CD4-positive, alpha-beta T cell treated with Interleukin-15 for 4 hours (primary cell): ENCODE results near the gene EDC4.
A peak's percentile ranks its signal among the peaks of the same experiment; 100 is the strongest.
"Not testable (repeated sequence)": the region's sequence is repeated elsewhere in the genome, so short reads cannot be mapped to it uniquely, and the experiment has no call there.

Source experiments
- DNase-seq: peaks from one replicate; pipeline ENCODE4 v3.0.0-alpha.2; 2020; ENCODE audit warnings: low spot score

EDC4 gene

DNA sequence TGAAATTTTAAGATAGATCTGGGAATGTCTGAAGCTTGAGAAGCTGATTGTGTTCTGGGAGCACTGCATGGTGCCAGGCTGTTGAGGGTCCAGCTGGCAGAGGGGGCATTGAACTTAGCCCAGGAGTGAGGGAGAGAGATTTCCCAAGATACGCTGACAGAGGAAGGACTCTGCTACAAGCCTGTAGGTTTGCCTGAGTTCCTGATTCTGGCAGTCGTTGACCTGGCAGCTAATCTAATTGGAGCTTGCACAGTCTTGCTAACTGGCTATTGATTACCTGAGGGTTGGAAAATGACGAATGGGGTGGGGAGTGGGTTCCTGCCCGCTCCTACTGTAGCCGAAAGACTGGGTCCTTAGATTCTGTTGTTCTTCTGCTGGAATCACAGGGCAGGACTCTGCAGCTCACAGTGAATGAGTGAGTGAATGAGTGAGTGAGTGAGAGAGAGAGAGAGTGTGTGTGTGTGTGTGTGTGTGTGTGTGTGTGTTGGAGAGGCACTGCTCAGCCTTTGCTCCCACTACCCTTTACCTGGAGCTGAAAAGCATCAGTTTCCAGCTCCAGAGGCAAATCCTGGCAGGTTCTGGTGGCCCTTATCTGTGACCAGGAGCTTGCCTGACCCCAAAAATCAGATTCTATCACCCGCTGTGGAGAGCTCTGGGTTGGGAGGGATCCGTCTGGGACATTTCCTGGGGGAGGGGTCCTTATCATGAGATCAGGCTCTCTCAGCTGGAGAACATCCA, 42.1 kb downstream of the EDC4 start:
- no peak for DNase-seq

DNA sequence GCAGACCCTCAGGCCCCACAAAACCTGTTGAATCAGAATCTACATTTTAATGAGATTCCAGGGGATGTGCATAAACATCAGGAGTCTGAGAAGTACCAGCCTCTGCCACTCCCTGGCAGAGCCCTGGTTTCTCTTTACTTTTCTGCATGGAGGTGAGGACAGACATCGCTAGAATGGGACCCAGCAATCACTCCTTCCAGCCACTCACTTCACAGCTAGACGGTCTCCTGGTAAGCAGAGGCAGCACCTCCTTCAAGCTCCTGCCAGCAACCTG, 42.6 kb downstream of the EDC4 start:
- DNase-seq, result not testable (repeated sequence)

DNA sequence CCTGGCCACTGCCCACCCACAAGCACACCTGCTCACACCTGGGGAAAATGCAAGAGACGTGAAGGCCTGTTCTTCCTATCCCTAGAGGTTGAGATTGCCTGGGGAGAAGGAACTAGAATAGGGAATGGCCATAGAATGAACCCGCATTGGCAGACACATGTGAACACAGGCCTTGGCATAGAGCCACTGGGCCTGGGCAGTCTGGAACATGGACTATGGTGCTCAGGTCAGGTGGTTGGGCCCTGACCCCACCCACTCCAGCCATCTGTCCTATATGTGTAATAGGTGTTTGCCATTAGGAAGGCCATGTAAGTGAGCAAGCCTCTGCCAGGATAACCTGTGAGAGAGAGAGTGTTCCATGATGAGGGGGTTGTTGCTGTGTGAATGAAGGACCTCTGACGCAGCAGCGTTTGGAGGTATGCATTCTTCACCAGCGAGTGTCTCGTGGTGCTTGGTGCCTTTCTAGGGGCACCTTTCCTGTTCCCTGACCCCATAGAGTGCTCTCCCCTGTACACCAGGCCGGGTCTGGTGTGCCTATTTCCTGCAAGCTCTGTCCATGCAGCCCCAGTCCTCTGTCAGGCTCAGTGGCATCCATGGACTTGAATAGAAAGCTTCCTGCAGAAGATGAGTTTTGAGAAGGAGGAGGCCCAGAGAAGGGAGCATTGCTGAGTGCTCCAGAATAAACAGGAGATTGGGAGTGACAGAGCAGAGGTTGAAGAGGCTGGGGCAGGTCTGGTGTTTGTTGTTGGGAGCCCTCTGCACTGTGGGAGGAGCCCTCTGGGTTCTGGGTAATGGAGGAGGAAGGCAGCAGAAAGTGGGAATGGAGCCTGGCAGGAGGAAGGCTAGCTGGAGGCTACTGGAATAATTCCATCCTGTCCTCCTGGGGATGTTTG, 43.2 kb downstream of the EDC4 start:
- DNase-seq, result no peak

DNA sequence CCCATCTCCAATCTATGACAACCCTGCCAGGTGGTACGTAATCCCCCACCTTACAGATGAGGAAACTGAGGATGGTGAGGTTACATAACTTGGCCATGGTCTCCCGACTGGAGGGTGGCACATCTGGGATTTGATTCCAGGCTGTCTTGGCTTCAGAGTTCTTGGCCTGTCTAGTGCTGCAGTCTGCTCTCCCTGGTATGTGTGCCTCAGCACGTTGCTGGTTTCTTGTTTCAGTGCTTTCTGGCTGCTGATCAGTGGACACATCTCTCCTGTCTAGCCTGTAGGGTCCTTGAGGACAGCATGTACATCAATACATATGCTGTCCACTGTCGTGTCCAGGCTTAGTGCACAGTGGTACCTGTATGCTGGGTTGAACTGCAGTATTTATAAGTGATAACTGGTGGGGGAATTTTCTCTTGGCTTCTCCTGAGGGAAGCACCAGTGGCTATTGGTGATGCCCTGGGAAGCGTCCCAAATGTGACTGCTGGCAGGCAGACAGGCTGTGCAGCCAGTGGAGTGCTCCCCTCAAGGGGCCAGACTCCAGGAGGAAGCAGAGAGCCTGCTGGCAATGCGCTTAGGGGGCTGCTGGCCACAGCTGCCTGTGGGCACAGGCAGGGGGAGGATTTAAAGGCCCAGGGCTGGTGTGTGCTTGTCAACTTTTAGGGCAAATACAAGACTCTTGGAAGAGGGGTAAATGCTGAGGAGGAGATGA, 44.4 kb downstream of the EDC4 start:
- no peak for DNase-seq

DNA sequence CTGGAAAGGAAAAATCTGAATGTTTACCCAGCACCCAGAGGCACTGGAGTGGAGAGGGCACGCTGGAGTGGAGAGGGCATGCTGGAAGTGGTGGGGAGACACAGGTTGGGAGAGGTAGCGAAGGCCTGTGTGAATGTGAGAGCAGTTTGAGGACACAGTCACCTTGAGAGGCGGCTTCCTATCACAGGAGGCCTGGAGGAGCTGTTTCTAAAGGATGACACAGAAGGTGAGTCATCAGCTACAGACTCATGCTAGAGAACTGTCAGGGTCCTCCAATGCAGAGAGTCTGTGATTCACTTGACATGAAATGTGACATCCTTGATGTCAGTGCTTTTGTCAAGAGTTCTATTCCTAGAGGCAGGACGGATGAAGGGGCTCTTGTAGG, 45.0 kb downstream of the EDC4 start:
- peak; percentile 60 for DNase-seq

DNA sequence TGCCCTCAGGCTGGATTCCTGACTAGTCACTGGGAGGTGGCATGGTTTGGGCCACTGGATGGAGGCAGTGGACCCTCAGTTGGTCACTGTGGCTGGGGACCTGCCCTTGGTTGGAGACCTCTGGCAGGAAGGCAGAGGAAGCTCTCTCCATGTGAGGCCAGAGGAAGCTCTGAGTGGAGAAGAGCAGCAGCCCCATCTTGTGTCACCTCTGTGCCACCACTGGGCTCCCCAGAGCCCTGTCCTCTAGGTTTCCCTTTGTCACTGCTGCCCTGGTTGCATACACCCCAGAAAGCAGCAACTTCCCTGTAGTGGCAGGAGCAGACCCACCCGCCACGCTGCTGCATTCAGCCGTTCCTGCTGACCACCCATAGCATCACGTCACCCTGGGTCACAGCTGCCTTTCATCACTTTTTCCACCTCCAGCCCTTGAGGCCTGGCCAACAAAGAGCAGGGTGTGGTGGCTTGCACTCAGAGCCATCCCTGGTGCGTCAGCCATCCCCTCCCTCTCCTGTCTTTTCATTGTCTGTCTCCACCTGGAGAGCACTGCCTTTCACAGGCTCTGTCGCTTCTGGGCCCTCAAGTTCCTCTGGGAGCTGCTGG, 46.9 kb downstream of the EDC4 start:
- DNase-seq, result no peak

DNA sequence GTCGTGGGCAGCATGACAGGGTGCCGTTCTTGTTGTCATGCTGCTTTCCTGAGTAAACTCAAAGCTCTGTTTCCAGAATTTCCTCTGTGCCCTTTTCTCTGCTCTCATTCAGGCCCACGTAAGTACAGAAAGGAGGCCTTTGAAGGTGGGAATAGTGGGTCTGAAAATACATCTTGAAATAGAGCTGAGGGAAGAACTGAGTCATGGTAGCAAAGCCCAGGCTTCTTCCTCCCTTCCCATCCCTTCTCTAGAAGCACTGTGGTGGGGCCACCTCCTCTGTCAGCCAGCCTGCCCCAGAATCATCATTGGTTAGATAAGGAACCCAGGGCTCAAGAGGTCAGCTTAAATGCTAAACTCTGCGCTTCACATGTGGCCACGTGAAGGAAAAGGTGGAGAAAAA, 49.4 kb downstream of the EDC4 start:
- DNase-seq, result no peak

DNA sequence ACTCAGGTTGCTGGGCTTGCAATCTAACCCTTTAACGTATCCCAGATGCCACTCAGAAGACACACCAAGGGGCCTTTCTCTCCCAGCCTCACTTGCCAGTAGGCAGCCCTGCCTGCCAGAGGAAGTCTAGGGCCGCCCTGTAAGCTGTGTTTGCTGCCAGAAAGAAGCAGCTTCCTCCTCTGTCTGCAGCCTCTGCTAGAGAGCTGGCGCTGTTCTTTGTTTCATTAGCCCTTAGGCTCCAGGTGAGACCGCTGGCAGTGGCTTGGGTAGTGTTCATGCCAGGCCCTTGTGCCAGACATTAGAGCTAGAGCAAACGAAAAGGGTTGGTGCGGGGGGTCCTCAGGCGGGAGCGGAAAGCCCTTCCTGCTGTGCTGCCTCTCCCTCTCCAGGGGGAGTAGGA, 49.9 kb downstream of the EDC4 start:
- DNase-seq, result no peak

DNA sequence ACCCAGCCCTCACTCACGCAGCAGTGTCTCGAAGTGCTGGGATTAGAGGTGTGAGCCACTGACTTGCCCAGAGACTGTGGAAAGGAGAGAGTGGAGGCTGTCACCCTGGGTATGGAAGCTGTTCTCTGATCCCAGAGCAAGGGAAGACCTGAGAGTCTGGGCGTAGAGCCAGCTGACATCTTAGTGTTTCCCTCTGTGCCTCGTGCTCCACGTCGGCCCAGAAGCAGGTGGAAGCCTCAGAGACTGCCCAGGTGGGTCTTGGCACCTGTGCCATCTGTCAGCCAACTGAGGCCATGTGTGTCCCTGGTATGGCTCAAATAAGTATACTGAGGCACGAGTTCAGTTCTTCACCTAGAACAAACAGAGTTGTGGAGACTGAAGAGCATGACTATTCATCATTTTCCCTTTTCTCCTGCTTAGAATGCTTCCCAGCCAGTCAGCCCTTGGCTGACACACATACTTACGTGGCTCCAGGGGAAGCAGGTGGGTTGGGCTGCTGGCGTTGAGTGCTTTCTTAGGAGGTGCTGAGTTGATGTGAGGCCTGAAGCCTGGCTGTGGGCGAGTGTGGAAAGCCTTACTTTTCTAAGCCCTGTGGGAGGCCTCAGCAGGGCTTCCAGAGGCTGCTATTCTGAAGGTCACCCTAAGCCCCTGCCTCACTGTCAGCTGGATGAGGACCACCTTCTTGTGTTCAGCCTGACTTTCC, 50.7 kb downstream of the EDC4 start:
- no peak for DNase-seq

DNA sequence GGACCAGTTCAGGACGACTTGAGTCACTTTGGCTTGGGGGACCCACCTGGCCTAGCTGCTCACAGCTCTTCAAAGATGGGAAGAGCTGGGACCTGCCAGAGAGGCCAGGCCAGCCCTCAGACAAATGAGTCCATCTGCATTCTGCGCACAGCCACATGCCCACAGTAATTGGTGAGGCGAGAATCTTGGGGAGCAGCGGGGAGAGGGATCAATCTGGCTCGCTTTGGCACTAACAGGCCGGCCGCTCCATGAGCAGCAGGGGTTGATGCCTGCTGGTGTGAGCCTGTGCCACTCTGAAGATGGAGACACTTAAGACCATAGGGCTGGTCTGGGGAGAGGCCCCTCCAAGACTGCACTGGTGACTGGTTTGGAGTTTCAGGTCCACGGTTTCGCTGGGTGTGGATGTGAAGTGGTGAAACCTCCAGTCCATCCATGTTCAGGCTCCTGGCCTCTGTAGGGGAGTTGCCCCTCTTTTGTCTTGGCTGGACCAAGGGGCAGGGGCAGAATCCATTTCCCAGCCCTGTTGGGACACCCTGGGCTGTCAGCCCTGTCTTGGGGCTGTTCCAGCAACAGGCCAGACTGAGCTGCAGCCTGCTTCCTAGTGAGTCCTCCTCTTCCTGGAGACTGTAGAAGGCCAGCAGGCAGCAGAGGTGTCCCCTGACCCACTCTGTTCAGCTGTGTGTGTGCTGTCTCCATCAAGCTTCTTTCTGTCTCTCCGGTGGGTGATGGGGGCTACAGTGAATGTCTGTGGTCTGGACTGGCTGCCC, 51.5 kb downstream of the EDC4 start:
- DNase-seq, result no peak

DNA sequence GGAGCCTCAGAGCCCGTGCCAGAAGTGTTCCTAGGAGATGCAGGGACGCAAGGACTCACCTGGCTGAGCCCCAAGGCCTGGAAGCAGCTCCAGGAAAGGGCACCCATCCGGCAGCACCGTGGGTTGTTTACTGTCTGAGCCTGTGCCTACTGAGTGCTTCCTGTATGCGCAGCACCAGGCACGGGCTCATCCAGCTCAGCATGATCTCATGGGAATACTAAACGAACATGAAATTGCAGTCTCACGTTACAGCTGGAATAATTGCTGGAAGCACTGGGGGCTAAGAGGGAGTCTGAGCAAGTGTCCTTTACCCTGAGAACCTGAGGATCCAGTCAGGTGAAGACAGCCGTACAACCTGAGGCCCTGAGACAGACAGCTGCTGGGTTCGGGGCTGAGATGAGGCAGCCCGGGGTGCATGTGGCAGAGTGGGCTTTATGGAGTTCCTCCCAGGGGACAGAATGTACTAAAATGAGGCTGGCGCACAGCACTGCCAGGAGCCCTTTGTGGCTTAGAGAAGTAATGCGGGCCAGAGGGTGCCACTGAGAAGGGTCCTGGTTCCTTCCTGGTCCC, 53.4 kb downstream of the EDC4 start:
- no peak for DNase-seq

DNA sequence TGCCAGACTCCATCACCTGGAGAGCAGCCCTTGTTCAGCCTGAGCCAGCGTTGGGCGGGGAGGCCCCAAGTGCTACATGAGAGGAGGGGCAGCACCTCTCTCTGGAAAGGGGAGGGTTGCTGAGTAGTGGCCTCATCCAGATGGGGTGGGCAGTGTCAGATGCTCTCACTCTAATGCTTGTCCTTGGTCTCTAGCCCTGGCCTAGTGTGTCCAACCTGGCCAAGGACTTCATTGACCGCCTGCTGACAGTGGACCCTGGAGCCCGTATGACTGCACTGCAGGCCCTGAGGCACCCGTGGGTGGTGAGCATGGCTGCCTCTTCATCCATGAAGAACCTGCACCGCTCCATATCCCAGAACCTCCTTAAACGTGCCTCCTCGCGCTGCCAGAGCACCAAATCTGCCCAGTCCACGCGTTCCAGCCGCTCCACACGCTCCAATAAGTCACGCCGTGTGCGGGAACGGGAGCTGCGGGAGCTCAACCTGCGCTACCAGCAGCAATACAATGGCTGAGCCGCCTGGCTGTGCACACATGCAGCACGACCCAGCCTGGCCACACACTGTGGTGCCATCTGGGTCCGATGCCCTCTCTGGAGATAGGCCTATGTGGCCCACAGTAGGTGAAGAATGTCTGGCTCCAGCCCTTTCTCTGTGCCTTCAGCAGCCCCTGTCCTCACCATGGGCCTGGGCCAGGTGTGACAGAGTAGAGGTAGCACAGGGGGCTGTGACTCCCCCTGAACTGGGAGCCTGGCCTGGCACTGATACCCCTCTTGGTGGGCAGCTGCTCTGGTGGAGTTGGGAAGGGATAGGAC, 54.5 kb downstream of the EDC4 start:
- DNase-seq, result no peak

DNA sequence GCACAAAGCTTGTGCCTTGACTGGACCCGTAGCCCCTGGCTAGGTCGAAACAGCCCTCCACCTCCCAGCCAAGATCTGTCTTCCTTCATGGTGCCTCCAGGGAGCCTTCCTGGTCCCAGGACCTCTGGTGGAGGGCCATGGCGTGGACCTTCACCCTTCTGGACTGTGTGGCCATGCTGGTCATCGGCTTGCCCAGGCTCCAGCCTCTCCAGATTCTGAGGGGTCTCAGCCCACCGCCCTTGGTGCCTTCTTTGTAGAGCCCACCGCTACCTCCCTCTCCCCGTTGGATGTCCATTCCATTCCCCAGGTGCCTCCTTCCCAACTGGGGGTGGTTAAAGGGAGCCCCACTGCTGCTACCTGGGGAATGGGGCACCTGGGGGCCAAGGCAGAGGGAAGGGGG, 55.3 kb downstream of the EDC4 start:
- no peak for DNase-seq

DNA sequence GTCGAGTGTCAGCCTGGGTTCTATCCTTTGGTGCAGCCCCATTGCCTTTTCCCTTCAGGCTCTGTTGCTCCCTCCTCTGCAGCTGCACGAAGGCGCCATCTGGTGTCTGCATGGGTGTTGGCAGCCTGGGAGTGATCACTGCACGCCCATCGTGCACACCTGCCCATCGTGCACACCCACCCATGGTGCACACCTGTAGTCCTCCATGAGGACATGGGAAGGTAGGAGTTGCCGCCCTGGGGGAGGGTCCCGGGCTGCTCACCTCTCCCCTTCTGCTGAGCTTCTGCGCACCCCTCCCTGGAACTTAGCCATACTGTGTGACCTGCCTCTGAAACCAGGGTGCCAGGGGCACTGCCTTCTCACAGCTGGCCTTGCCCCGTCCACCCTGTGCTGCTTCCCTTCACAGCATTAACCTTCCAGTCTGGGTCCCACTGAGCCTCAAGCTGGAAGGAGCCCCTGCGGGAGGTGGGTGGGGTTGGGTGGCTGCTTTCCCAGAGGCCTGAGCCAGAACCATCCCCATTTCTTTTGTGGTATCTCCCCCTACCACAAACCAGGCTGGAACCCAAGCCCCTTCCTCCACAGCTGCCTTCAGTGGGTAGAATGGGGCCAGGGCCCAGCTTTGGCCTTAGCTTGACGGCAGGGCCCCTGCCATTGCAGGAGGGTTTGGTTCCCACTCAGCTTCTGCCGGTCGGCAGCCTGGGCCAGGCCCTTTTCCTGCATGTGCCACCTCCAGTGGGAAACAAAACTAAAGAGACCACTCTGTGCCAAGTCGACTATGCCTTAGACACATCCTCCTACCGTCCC, 55.9 kb downstream of the EDC4 start:
- peak; percentile 80 for DNase-seq

DNA sequence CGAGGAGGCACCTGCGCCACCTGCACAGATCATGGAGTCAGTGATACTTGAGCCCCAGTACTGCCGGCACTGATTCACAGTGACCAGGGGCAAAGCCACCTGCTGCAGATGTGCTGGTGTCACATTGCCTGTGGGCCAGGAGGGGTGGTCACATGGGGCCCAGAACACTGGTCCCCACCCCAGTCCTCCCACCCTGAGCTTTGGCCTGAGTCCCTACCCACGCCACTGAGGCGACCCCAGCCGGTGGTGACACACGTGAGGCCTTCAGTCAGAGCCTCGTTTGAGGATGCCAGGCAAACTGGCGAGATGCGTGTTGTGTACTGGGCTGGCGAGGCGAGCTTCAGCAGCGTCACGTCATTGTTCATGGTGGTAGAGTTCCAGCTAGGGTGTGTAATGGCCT, 57.3 kb downstream of the EDC4 start:
- DNase-seq, result no peak

DNA sequence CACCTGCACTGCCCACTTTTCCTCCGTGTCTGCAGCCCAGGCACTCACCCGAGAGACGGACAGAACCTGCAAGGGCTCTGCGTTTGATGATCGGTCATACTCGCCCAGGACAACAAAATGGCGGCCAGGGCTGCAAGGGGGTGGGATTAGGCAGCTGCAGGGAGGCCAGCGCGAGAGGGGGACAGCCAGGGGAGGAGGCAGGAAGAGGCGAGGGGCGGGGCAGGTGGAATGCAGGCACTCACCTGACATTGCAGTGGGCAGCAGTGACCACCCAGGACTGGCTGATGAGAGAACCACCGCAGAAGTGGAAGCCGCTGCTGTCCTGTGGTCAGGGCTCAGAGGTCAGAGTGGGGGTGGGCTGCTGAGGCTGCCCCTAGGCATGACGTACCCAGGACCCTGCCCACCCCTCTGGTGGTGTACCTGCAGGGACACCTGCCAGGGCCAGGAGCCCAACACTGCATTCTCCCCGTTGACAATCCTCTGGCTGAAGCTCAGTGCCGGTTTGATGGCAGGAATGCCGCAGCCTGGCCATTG, 57.9 kb downstream of the EDC4 start:
- no peak for DNase-seq
